ENCODE data around the gene TMEM44.
"Not testable (repeated sequence)": the region's sequence is repeated elsewhere in the genome, so short reads cannot be mapped to it uniquely, and the experiment has no call there.

The TMEM44 gene

DNA sequence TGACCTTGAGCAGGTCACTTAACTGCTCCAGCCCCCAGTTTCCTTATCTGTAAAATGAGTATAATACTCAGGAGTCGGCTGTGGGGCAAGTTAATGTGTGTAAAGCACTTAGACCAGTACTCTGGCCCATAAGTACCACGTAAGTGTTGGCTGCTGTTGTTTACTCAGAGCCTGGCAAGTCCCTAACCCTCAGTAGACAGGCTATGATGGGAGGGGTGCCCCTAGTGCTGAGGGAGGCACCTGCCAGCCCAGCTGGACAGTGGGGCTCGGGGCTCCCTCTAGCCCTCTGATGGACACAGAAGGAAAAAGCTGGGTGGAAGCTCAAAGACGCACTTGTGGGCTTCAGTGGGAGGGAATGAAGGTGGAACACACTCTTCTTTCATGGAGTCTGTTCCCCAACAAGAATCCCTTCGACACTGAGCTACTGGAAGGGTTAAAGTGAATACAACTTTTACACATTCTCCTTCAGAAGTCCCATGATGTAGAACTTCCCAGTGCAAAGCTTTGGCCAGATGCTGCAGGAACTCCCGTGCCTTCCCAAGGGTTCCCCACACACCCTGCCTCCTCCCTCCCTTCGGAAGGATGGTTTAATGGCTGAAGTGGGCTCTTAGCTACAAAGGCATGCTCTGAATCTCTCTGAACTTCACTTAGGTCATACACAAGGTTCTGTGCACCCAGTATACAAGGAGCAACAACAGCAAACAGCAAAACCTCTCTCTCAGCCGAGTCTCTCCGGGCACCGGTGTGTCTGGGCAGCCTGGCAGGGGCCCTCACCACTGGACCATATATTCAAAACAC is 25.4 kb downstream of the TMEM44 start:
- no peaks in the 10 kb centered on the region for H3F3A ChIP-seq (ENCODE audit: low read depth)
- no peaks in the 10 kb centered on the region for H3K79me2 ChIP-seq (ENCODE audit: insufficient read depth, low read length)
- H3K9me2 ChIP-seq (replicated peaks; ENCODE audit: low read depth, low read length): no peaks in the 10 kb centered on the region
- no peak overlapping the region for H3K4me2 ChIP-seq (ENCODE audit: low read depth, low read length, poor library complexity, severe bottlenecking)
- no peak overlapping the region for H2AFZ ChIP-seq (ENCODE audit: low read length)
- no peaks in the 10 kb centered on the region for H3K27me3 ChIP-seq (ENCODE audit: insufficient read depth, low read length, poor library complexity, severe bottlenecking)
- no peak overlapping the region for H3K4me3 ChIP-seq (ENCODE audit: low read length, poor library complexity, severe bottlenecking)
- no peak overlapping the region for H3K9ac ChIP-seq (ENCODE audit: low read depth, low read length, poor library complexity, severe bottlenecking)
- TF ChIP-seq, protein P1, sequence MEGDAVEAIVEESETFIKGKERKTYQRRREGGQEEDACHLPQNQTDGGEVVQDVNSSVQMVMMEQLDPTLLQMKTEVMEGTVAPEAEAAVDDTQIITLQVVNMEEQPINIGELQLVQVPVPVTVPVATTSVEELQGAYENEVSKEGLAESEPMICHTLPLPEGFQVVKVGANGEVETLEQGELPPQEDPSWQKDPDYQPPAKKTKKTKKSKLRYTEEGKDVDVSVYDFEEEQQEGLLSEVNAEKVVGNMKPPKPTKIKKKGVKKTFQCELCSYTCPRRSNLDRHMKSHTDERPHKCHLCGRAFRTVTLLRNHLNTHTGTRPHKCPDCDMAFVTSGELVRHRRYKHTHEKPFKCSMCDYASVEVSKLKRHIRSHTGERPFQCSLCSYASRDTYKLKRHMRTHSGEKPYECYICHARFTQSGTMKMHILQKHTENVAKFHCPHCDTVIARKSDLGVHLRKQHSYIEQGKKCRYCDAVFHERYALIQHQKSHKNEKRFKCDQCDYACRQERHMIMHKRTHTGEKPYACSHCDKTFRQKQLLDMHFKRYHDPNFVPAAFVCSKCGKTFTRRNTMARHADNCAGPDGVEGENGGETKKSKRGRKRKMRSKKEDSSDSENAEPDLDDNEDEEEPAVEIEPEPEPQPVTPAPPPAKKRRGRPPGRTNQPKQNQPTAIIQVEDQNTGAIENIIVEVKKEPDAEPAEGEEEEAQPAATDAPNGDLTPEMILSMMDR (conservative IDR thresholded peaks at IDR 0.05; ENCODE audit: low read length): no peak
- TF ChIP-seq EZH2phosphoT487 (IDR thresholded peaks at IDR 0.05; ENCODE audit: borderline replicate concordance): no peak
- no peaks in the 10 kb centered on the region for H3K4me1 ChIP-seq (ENCODE audit: insufficient read depth, low read length, poor library complexity, severe bottlenecking)
- H3K36me3 ChIP-seq (ENCODE audit: insufficient read depth, low read length): peaks cover 5% of the 10 kb centered on the region; the same call in 1 of the 2 replicates
- no peaks in the 10 kb centered on the region for H3K9me3 ChIP-seq (ENCODE audit: insufficient read depth, low read depth, low read length)
- H4K20me1 ChIP-seq (ENCODE audit: insufficient read depth, low read length, poor library complexity, severe bottlenecking): no peaks in the 10 kb centered on the region

DNA sequence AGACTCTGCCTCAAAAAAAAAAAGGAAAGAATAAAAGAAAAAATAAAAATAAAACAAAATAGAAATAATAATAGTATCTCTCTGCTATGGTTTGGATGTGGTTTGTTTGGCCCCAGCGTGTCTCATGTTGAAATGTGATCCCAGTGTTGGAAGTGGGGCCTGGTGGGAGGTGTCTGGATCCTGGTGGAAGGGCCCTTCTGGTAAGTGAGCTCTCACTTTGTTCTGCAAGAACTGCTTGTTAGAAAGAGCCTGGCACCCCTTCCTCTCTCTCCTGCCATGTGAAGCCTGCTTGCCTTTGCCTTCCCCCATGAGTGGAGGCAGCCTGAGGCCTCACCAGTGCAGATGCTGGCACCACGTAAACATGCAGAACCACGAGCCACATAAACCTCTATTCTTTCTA is 26.3 kb downstream of the TMEM44 start:
- Histone ChIP-seq H3K9me3 (ENCODE audit: insufficient read depth, low read depth, low read length) (no peaks in the 10 kb centered on the region), H3K9me2 (replicated peaks; ENCODE audit: low read depth, low read length) (no peaks in the 10 kb centered on the region), H4K20me1 (ENCODE audit: insufficient read depth, low read length, poor library complexity, severe bottlenecking) (no peaks in the 10 kb centered on the region), H2AFZ (ENCODE audit: low read length) (no peak overlapping the region), H3K4me3 (ENCODE audit: low read length, poor library complexity, severe bottlenecking) (no peak overlapping the region), H3K9ac (ENCODE audit: low read depth, low read length, poor library complexity, severe bottlenecking) (no peak overlapping the region), H3K79me2 (ENCODE audit: insufficient read depth, low read length) (no peaks in the 10 kb centered on the region), H3F3A (ENCODE audit: low read depth) (no peaks in the 10 kb centered on the region), H3K4me1 (ENCODE audit: insufficient read depth, low read length, poor library complexity, severe bottlenecking) (no peaks in the 10 kb centered on the region), H3K36me3 (ENCODE audit: insufficient read depth, low read length) (peaks cover 5% of the 10 kb centered on the region; the same call in 1 of the 2 replicates), H3K4me2 (ENCODE audit: low read depth, low read length, poor library complexity, severe bottlenecking) (no peak overlapping the region), H3K27me3 (ENCODE audit: insufficient read depth, low read length, poor library complexity, severe bottlenecking) (no peaks in the 10 kb centered on the region)
- TF ChIP-seq, protein P1 (conservative IDR thresholded peaks at IDR 0.05; ENCODE audit: low read length): no peak
- TF ChIP-seq EZH2phosphoT487 (IDR thresholded peaks at IDR 0.05; ENCODE audit: borderline replicate concordance): no peak

- Histone ChIP-seq H3K36me3 (ENCODE audit: insufficient read depth, low read length) (peaks cover 5% of the 10 kb centered on the region; the same call in 1 of the 2 replicates), H2AFZ (ENCODE audit: low read length) (no peak overlapping the region), H3K4me3 (ENCODE audit: low read length, poor library complexity, severe bottlenecking) (no peak overlapping the region), H3K27me3 (ENCODE audit: insufficient read depth, low read length, poor library complexity, severe bottlenecking) (no peaks in the 10 kb centered on the region), H3K79me2 (ENCODE audit: insufficient read depth, low read length) (no peaks in the 10 kb centered on the region), H3K9ac (ENCODE audit: low read depth, low read length, poor library complexity, severe bottlenecking) (no peak overlapping the region), H3K4me2 (ENCODE audit: low read depth, low read length, poor library complexity, severe bottlenecking) (no peak overlapping the region), H3F3A (ENCODE audit: low read depth) (no peaks in the 10 kb centered on the region), H4K20me1 (ENCODE audit: insufficient read depth, low read length, poor library complexity, severe bottlenecking) (no peaks in the 10 kb centered on the region), H3K9me2 (replicated peaks; ENCODE audit: low read depth, low read length) (no peaks in the 10 kb centered on the region), H3K9me3 (ENCODE audit: insufficient read depth, low read depth, low read length) (no peaks in the 10 kb centered on the region), H3K4me1 (ENCODE audit: insufficient read depth, low read length, poor library complexity, severe bottlenecking) (no peaks in the 10 kb centered on the region)
- TF ChIP-seq EZH2phosphoT487 (IDR thresholded peaks at IDR 0.05; ENCODE audit: borderline replicate concordance): no peak
- TF ChIP-seq, protein P1 (conservative IDR thresholded peaks at IDR 0.05; ENCODE audit: low read length): no peak
Measured at GRCh38 chr3:194606163-194606562, 27.1 kb downstream of the TMEM44 start.

DNA sequence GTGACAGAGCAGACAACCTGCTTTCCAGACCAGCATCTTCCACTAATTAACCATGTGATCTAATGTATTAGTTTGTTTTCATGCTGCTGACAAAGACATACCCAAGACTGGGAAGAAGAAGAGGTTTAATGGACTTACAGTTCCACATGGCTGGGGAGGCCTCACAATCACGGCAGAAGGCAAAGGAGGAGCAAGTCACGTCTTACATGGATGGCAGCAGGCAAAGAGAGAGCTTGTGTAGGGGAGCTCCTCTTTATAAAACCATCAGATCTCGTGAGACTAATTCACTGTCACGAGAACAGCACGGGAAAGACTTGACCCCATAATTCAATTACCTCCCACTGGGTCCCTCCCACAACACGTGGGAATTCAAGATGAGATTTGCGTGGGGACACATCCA is 27.9 kb downstream of the TMEM44 start:
- not testable (repeated sequence) for H2AFZ ChIP-seq (ENCODE audit: low read length); H3K9ac ChIP-seq (ENCODE audit: low read depth, low read length, poor library complexity, severe bottlenecking); H3K9me2 ChIP-seq (replicated peaks; ENCODE audit: low read depth, low read length); H3F3A ChIP-seq (ENCODE audit: low read depth); H3K4me3 ChIP-seq (ENCODE audit: low read length, poor library complexity, severe bottlenecking); H3K4me1 ChIP-seq (ENCODE audit: insufficient read depth, low read length, poor library complexity, severe bottlenecking); H3K9me3 ChIP-seq (ENCODE audit: insufficient read depth, low read depth, low read length); H3K27me3 ChIP-seq (ENCODE audit: insufficient read depth, low read length, poor library complexity, severe bottlenecking); H3K36me3 ChIP-seq (ENCODE audit: insufficient read depth, low read length); H3K4me2 ChIP-seq (ENCODE audit: low read depth, low read length, poor library complexity, severe bottlenecking); H3K79me2 ChIP-seq (ENCODE audit: insufficient read depth, low read length); H4K20me1 ChIP-seq (ENCODE audit: insufficient read depth, low read length, poor library complexity, severe bottlenecking)

All from Loucy (cell line).